GM10266 (cell line): ENCODE data around the gene ELL.

Experiments
- DNase-seq: peaks from one replicate; pipeline ENCODE4 v3.0.0; 2012; ENCODE audit errors: extremely low spot score
- CTCF ChIP-seq: IDR thresholded peaks from 2 replicates; pipeline ENCODE4 v1.5.1; 2012; ENCODE audit warnings: mild to moderate bottlenecking, low read depth; ENCODE audit not compliant: control insufficient read depth, insufficient read depth; ENCODE audit errors: missing control alignments

The ELL gene

GRCh38 chr19:18539372-18539771, 17.5 kb upstream of the ELL start:
- no peak for TF ChIP-seq CTCF

GRCh38 chr19:18538115-18538514, 16.2 kb upstream of the ELL start:
- TF ChIP-seq CTCF, result no peak
- DNase-seq, result no peak

More at GRCh38 chr19:18539372-18539771, 17.5 kb upstream of the ELL start:
- DNase-seq, result no peak

GRCh38 chr19:18537431-18537830, 15.6 kb upstream of the ELL start:
- DNase-seq, result no peak
- TF ChIP-seq CTCF, result no peak

GRCh38 chr19:18536475-18536874, 14.6 kb upstream of the ELL start:
- DNase-seq, result no peak

GRCh38 chr19:18533058-18533457, 11.2 kb upstream of the ELL start:
- no peak for TF ChIP-seq CTCF
- no peak for DNase-seq

More at GRCh38 chr19:18536475-18536874, 14.6 kb upstream of the ELL start:
- TF ChIP-seq CTCF, result no peak

GRCh38 chr19:18532168-18532890, 10.5 kb upstream of the ELL start:
- no peak for DNase-seq
- no peak for TF ChIP-seq CTCF

GRCh38 chr19:18531485-18531884, 9.6 kb upstream of the ELL start:
- no peak for TF ChIP-seq CTCF
- DNase-seq, result no peak
